Testis (tissue), 2 donors: ENCODE results near the gene ARF5.

ENCODE experiments used
- CTCF ChIP-seq, 3 experiments: fragments of 450-650 bp in 2 of 3; fragments of 200-600 bp in 1 of 3; sonication (generic) in 1 of 3; IDR thresholded peaks; one replicate each; pipeline ENCODE4 v1.5.1; 2016 to 2019; ENCODE audit warnings: antibody characterized with exemption in 3 of 3, mild to moderate bottlenecking in 2 of 3, moderate library complexity in 1 of 3
- POLR2A ChIP-seq: fragments of 450-650 bp; IDR thresholded peaks from one replicate; pipeline ENCODE4 v1.6.1; 2017; ENCODE audit warnings: antibody characterized with exemption, mild to moderate bottlenecking, moderate library complexity

GRCh38 chr7:127609297-127609696 lies 21.1 kb downstream of the ARF5 start:
- TF ChIP-seq CTCF (IDR thresholded peaks at IDR 0.05) (no peak), POLR2A (no peak)
